ENCODE measurements around the gene ODF4.
"Not testable (repeated sequence)": the region's sequence is repeated elsewhere in the genome, so short reads cannot be mapped to it uniquely, and the experiment has no call there.

Gene ODF4

DNA sequence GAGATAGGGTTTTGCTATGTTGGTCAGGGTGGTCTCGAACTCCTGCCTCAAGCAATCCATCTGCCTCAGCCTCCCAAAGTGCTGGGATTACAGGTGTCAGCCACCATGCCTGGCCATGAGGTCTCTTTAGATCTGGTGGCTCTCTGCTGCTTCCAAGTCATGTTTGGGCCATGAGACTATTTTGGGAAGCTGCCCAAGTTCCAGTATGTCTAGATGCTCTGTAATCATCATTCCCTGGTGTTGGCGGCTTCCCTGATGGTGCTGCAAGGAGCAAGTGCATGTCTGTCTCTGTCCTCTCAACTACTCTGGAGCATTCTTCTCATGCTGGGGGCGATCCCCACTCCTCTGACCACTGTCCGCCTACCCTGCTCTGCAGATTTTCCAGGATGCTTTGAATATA lies 6.4 kb upstream of the ODF4 start:
- TF ChIP-seq, protein P1, sequence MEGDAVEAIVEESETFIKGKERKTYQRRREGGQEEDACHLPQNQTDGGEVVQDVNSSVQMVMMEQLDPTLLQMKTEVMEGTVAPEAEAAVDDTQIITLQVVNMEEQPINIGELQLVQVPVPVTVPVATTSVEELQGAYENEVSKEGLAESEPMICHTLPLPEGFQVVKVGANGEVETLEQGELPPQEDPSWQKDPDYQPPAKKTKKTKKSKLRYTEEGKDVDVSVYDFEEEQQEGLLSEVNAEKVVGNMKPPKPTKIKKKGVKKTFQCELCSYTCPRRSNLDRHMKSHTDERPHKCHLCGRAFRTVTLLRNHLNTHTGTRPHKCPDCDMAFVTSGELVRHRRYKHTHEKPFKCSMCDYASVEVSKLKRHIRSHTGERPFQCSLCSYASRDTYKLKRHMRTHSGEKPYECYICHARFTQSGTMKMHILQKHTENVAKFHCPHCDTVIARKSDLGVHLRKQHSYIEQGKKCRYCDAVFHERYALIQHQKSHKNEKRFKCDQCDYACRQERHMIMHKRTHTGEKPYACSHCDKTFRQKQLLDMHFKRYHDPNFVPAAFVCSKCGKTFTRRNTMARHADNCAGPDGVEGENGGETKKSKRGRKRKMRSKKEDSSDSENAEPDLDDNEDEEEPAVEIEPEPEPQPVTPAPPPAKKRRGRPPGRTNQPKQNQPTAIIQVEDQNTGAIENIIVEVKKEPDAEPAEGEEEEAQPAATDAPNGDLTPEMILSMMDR (IDR thresholded peaks at IDR 0.05; ENCODE audit: control insufficient read depth, insufficient read depth, low read depth, low read length, missing control alignments) = no peak
- H3K4me3 ChIP-seq (ENCODE audit: control insufficient read depth, low read depth, low read length) = no peak overlapping the region
- no peak for DNase-seq (ENCODE audit: low read depth)

DNA sequence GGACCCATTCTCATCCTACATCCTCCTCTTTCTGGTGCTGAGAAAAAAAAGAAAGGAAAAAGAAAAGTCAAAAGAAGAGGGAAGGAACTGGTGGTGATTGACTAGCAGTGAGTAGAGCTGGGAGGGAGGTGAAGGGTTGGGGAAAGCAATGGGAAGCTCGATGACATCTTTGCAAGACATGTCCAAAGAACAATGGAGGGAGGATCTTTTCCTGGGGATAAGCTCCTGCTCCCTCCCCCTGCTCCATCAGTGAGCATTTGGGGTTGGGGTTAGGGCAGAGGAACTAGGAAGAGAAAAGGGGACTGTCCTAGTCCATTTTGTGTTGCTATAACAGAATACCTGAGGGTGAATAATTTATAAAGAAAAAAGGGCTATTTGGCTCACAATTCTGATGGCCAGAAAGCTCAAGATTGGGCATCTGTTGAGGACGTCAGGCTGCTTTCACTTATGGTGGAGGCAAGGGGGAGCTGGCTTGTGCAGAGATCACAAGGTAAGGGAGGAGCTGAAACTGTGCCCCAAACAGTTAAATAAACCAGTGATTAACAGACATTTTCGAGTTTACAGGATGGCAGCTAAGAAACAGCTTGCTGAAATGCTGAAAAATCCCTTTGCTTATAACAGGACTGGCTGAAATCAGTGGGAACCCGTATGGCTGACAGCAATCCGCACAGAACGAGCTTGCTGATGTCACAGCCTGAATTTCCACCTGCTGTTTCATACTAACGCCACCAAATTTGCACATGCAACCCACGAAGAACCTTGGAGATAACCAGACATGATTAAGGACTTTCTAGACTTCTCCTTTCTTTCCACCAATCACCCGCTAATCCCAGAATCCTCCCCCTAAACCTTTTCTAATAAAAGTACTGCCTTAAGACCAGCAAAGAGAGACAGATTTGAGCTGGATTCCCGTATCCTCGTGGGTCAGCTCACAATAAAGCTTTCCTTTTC lies 1.6 kb upstream of the ODF4 start:
- DNase-seq (ENCODE audit: low read depth) = no peak
- TF ChIP-seq, protein P1 (IDR thresholded peaks at IDR 0.05; ENCODE audit: control insufficient read depth, insufficient read depth, low read depth, low read length, missing control alignments) = no peak
- no peak overlapping the region for H3K4me3 ChIP-seq (ENCODE audit: control insufficient read depth, low read depth, low read length)

DNA sequence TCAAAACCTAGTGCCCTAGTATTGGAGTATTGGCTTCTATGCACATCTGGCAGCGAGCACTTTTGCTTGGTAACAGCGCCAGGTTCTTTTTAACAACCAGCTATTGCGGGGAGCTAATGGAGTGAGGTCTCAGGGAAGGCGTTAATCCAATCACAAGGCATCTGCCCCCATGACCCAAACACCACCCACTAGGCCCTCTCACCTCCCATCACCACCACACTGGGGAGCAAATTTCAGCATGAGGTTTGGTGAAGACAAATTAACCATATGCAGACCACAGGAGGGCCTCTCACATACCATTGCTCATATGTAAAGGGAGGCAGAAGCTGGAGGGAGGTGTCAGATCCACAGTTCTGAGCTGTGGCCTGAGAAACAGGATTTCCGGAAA lies 893 bp upstream of the ODF4 start:
- no peak overlapping the region for H3K4me3 ChIP-seq (ENCODE audit: control insufficient read depth, low read depth, low read length)
- TF ChIP-seq, protein P1 (IDR thresholded peaks at IDR 0.05; ENCODE audit: control insufficient read depth, insufficient read depth, low read depth, low read length, missing control alignments) = no peak
- no peak for DNase-seq (ENCODE audit: low read depth)

DNA sequence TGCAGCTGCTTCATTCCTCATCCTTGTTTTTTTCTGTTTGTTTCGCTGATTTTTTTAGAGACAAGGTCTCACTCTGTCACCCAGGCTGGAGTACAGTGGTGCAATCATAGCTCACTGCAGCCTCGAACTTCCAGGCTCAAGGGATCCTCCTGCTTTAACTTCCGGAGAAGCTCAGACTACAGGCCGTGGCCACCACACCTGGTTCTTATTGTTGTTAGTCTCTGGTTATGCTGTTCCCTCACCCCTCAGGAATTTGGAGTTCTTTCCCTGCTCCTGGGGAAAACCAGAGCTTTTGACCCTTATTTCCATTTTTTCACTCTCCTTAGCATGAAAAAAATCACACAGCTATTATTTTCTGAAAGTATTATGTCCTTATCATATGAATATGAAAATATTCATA lies 1.8 kb downstream of the ODF4 start:
- TF ChIP-seq, protein P1 (IDR thresholded peaks at IDR 0.05; ENCODE audit: control insufficient read depth, insufficient read depth, low read depth, low read length, missing control alignments) = no peak
- no peak overlapping the region for H3K4me3 ChIP-seq (ENCODE audit: control insufficient read depth, low read depth, low read length)
- no peak for DNase-seq (ENCODE audit: low read depth)

DNA sequence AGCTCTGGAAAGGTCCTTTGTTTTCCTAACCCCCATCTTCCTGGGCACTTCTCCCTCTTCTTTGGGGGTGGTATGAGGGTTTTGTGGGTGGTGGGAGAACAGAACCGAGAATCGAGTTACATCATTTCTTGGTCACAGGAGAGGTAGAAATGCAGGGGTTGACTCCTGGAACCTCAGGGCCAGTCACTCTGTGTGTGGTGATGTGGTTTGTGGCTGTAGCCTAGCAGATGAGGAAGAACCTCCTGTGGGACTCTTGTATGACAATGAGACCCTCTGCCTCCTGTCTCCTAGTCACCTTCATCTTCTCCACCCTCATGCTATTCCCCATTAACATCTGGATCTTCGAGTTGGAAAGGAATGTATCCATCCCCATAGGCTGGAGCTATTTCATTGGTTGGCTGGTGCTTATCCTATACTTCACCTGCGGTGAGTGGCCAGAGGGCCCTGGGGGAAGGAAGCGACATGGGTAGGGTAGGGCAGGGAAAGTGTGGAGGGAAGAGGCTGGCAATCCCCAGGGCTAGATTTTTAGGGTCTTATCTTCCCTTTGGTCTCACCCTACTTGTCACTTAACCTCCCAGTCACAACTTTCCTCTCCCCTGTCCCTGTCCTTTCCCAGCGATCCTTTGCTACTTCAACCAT lies 5.5 kb downstream of the ODF4 start:
- TF ChIP-seq, protein P1 (IDR thresholded peaks at IDR 0.05; ENCODE audit: control insufficient read depth, insufficient read depth, low read depth, low read length, missing control alignments) = no peak
- no peak overlapping the region for H3K4me3 ChIP-seq (ENCODE audit: control insufficient read depth, low read depth, low read length)
- DNase-seq (ENCODE audit: low read depth) = no peak

- no peak overlapping the region for H3K4me3 ChIP-seq (ENCODE audit: control insufficient read depth, low read depth, low read length)
- DNase-seq (ENCODE audit: low read depth) = no peak
- TF ChIP-seq, protein P1 (IDR thresholded peaks at IDR 0.05; ENCODE audit: control insufficient read depth, insufficient read depth, low read depth, low read length, missing control alignments) = no peak
These were observed 6.5 kb downstream of the ODF4 start for GRCh38 chr17:8345951-8346665.

GRCh38 chr17:8347001-8347400 lies 7.4 kb downstream of the ODF4 start:
- DNase-seq (ENCODE audit: low read depth); H3K4me3 ChIP-seq (ENCODE audit: control insufficient read depth, low read depth, low read length): not testable (repeated sequence)

All from AG09309 (cell line).